ENCODE measurements around the gene SMIM29. TPM values are rescaled to one million over a fixed set of nuclear protein-coding genes. Genes with fewer than 3 reads are reported as not detected.
A peak's percentile ranks its signal among the peaks of the same experiment; 100 is the strongest.

Gene SMIM29
- total and polyA plus RNA-seq, 2 donors (not counting 1 experiment from before 2014, with no cell fraction given), result 16.7 to 36.3 TPM

- Histone ChIP-seq H3K9me3 (ENCODE audit: control insufficient read depth, insufficient read depth, low read depth, low read length) (no peaks in the 10 kb centered on the region), H2AFZ (ENCODE audit: low read length) (no peak overlapping the region), H3K79me2 (ENCODE audit: control insufficient read depth, insufficient read depth, low read length) (no peaks in the 10 kb centered on the region), H3K36me3 (ENCODE audit: control insufficient read depth, insufficient read depth, low read length) (no peaks in the 10 kb centered on the region), H3K4me2 (ENCODE audit: extremely low read depth, insufficient read depth, low read length) (no peak overlapping the region), H4K20me1 (ENCODE audit: control insufficient read depth, extremely low read depth, insufficient read depth, low read length) (no peaks in the 10 kb centered on the region), H3K9ac (ENCODE audit: insufficient read depth, low read length) (no peak overlapping the region), H3K4me1 (ENCODE audit: control insufficient read depth, extremely low read depth, insufficient read depth, low read length) (peaks cover 2% of the 10 kb centered on the region), H3K27ac (ENCODE audit: insufficient read depth, low read length) (no peak overlapping the region), H3K27me3 (ENCODE audit: control insufficient read depth, insufficient read depth, low read length) (no peaks in the 10 kb centered on the region), H3K4me3 (replicated peaks in 1 of 4; ENCODE audit: control extremely low read depth in 1 of 4, insufficient read depth in 1 of 4, low read depth in 3 of 4, low read length in 4 of 4) (no peak overlapping the region)
- no peak for TF ChIP-seq CTCF (conservative IDR thresholded peaks at IDR 0.05 in 1 of 2, IDR thresholded peaks at IDR 0.05 in 1 of 2; ENCODE audit: low read depth in 1 of 2, low read length in 2 of 2)
- no peak for TF ChIP-seq EZH2 (IDR thresholded peaks at IDR 0.05; ENCODE audit: low read length, missing control alignments)
- peak in 1 of 2 donors; percentile 24 for DNase-seq (ENCODE audit: low read depth in 2 of 2)
These were observed 47.2 kb downstream of the SMIM29 start for GRCh38 chr6:34201455-34202107.

- no peak overlapping the region for H3K4me3 ChIP-seq (replicated peaks in 1 of 4; ENCODE audit: control extremely low read depth in 1 of 4, insufficient read depth in 1 of 4, low read depth in 3 of 4, low read length in 4 of 4)
- TF ChIP-seq CTCF (conservative IDR thresholded peaks at IDR 0.05 in 1 of 2, IDR thresholded peaks at IDR 0.05 in 1 of 2; ENCODE audit: low read depth in 1 of 2, low read length in 2 of 2), result no peak
- no peak for TF ChIP-seq EZH2 (IDR thresholded peaks at IDR 0.05; ENCODE audit: low read length, missing control alignments)
- no peaks in the 10 kb centered on the region for H3K36me3 ChIP-seq (ENCODE audit: control insufficient read depth, insufficient read depth, low read length)
- peak overlapping the region; percentile 32 for H2AFZ ChIP-seq (ENCODE audit: low read length)
- H3K27me3 ChIP-seq (ENCODE audit: control insufficient read depth, insufficient read depth, low read length), result no peaks in the 10 kb centered on the region
- peak in 1 of 2 donors; percentile 15 for DNase-seq (ENCODE audit: low read depth in 2 of 2)
- no peaks in the 10 kb centered on the region for H3K9me3 ChIP-seq (ENCODE audit: control insufficient read depth, insufficient read depth, low read depth, low read length)
- no peaks in the 10 kb centered on the region for H3K79me2 ChIP-seq (ENCODE audit: control insufficient read depth, insufficient read depth, low read length)
- no peak overlapping the region for H3K4me2 ChIP-seq (ENCODE audit: extremely low read depth, insufficient read depth, low read length)
- H3K27ac ChIP-seq (ENCODE audit: insufficient read depth, low read length), result no peak overlapping the region
- H3K4me1 ChIP-seq (ENCODE audit: control insufficient read depth, extremely low read depth, insufficient read depth, low read length), result peaks cover 3% of the 10 kb centered on the region
- H4K20me1 ChIP-seq (ENCODE audit: control insufficient read depth, extremely low read depth, insufficient read depth, low read length), result no peaks in the 10 kb centered on the region
- no peak overlapping the region for H3K9ac ChIP-seq (ENCODE audit: insufficient read depth, low read length)
These were observed 48.4 kb downstream of the SMIM29 start for GRCh38 chr6:34200340-34200971.

DNA sequence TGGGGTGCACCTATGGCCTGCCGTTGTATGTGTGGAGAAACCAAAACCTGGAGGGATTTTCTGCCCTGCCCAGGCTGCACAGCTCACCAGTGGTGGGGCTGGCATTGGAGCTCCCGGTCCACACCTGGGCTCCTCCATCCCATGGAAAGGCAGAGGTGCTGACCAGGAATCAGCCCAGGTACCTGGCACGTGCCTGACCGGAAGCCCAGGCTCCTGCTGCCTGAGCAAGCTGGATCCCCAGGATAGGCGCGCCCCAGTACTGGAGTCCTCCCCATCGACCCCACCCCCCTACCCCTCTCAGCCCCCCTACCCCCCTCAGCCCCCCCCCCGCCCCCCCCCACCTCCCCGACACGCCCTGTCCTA, 52.0 kb downstream of the SMIM29 start:
- Histone ChIP-seq H4K20me1 (ENCODE audit: control insufficient read depth, extremely low read depth, insufficient read depth, low read length) (no peaks in the 10 kb centered on the region), H3K9me3 (ENCODE audit: control insufficient read depth, insufficient read depth, low read depth, low read length) (no peaks in the 10 kb centered on the region), H3K4me2 (ENCODE audit: extremely low read depth, insufficient read depth, low read length) (peak overlapping the region; percentile 61), H3K27ac (ENCODE audit: insufficient read depth, low read length) (no peak overlapping the region), H3K27me3 (ENCODE audit: control insufficient read depth, insufficient read depth, low read length) (no peaks in the 10 kb centered on the region), H2AFZ (ENCODE audit: low read length) (peak overlapping the region; percentile 52), H3K36me3 (ENCODE audit: control insufficient read depth, insufficient read depth, low read length) (no peaks in the 10 kb centered on the region), H3K9ac (ENCODE audit: insufficient read depth, low read length) (no peak overlapping the region), H3K79me2 (ENCODE audit: control insufficient read depth, insufficient read depth, low read length) (no peaks in the 10 kb centered on the region), H3K4me1 (ENCODE audit: control insufficient read depth, extremely low read depth, insufficient read depth, low read length) (peaks cover 3% of the 10 kb centered on the region), H3K4me3 (replicated peaks in 1 of 4; ENCODE audit: control extremely low read depth in 1 of 4, insufficient read depth in 1 of 4, low read depth in 3 of 4, low read length in 4 of 4) (peak overlapping the region in 3 of 4 experiments; percentile 13 to 52 (median 41))
- TF ChIP-seq CTCF (conservative IDR thresholded peaks at IDR 0.05 in 1 of 2, IDR thresholded peaks at IDR 0.05 in 1 of 2; ENCODE audit: low read depth in 1 of 2, low read length in 2 of 2) (no peak), EZH2 (IDR thresholded peaks at IDR 0.05; ENCODE audit: low read length, missing control alignments) (no peak)
- DNase-seq (ENCODE audit: low read depth in 2 of 2), result no peak

Other genes with a start within 250 kb of the SMIM29 start
- gene GRM4, start 102.9 kb downstream of the SMIM29 start, total RNA-seq, result under 0.01 TPM in 2 replicates
- gene GRM4, start 102.9 kb downstream of the SMIM29 start, polyA plus RNA-seq, result not detected in 2 replicates
- gene HMGA1, start 12.1 kb downstream of the SMIM29 start, total RNA-seq, result 70.6 and 121 TPM in 2 replicates
- gene HMGA1, start 12.1 kb downstream of the SMIM29 start, polyA plus RNA-seq, result 29.6 and 213 TPM in 2 replicates
- gene NUDT3, start 143.7 kb upstream of the SMIM29 start, total RNA-seq, result 11.6 and 16.0 TPM in 2 replicates
- gene NUDT3, start 143.7 kb upstream of the SMIM29 start, polyA plus RNA-seq, result 23.4 and 27.4 TPM in 2 replicates
- gene RPS10, start 177.1 kb upstream of the SMIM29 start, total RNA-seq, result 1,649 and 1,873 TPM in 2 replicates
- gene RPS10, start 177.1 kb upstream of the SMIM29 start, polyA plus RNA-seq, result 2,883 and 3,469 TPM in 2 replicates
- under 0.01 TPM in 1 of 2 replicates, not detected in the other for gene PACSIN1, start 217.1 kb upstream of the SMIM29 start, total RNA-seq
- 0.02 TPM in 1 of 2 replicates, not detected in the other for gene PACSIN1, start 217.1 kb upstream of the SMIM29 start, polyA plus RNA-seq

All from fibroblast of lung (primary cell).